Skeletal muscle satellite cell (primary cell): ENCODE results near the gene TGFBR2.

Source experiments
- H3K27me3 ChIP-seq: 2 replicates; pipeline ENCODE4 v1.7.0; 2013; ENCODE audit warnings: low read length; ENCODE audit not compliant: control insufficient read depth, insufficient read depth
- H3K36me3 ChIP-seq: 2 replicates; pipeline ENCODE4 v1.7.0; 2013; ENCODE audit warnings: mild to moderate bottlenecking, control low read depth, low read length; ENCODE audit not compliant: insufficient read depth
- H3K4me1 ChIP-seq: 2 replicates; pipeline ENCODE4 v1.7.0; 2013; ENCODE audit warnings: low read length; ENCODE audit not compliant: control insufficient read depth, insufficient read depth
- H3K4me2 ChIP-seq: 2 replicates; pipeline ENCODE4 v1.7.0; 2013; ENCODE audit warnings: mild to moderate bottlenecking, low read length
- H3K4me3 ChIP-seq: 2 replicates; pipeline ENCODE4 v1.7.0; 2013; ENCODE audit warnings: low read length
- H3K9ac ChIP-seq: 2 replicates; pipeline ENCODE4 v1.7.0; 2013; ENCODE audit warnings: mild to moderate bottlenecking, low read depth, low read length, moderate library complexity
- H3K9me3 ChIP-seq: replicated peaks from 2 replicates; pipeline ENCODE4 v1.7.0; 2013; ENCODE audit warnings: mild to moderate bottlenecking, control low read depth, low read length

TGFBR2 gene

DNA sequence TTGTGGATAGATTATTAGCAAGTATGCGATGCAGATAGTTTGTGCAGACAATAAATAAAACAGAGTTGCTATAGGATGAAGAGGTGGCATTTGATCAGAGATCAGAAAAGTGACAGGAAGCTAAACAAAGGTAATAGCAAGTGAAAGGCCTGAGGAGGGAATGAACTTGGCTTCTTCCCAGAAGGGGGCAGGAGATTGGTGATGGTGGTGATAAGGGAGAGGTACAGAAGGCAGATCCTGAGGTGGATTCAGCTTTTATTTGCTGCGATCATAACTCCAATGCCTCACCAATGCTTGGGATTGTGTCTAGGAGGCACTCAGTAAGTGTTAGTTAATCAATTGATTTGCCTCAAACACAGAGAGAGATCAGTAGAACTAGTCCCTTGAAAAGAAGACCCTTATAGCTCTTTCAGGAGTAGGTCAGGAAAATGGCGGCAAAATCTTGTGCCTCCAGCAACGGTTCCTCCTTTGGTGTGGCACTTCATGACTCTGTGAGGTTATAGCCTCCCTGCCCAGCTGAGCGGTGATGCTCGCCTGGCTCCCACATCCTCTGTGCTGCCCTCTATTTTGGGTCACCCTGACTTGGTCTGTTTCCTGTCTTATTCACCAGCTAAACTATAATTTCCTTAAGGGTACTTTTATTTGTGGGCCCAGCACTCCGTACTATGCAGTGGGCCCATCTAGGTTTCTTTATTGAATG is 37.5 kb downstream of the TGFBR2 start:
- peaks cover 18% of the 10 kb centered on the region for H3K4me1 ChIP-seq
- H3K4me3 ChIP-seq, result no peak overlapping the region
- peaks cover 61% of the 10 kb centered on the region for H3K36me3 ChIP-seq

GRCh38 chr3:30644615-30645014 is 38.2 kb downstream of the TGFBR2 start:
- Histone ChIP-seq H3K4me1 (peaks cover 25% of the 10 kb centered on the region), H3K4me3 (no peak overlapping the region), H3K27me3 (no peaks in the 10 kb centered on the region), H3K36me3 (peaks cover 62% of the 10 kb centered on the region), H3K9ac (no peak overlapping the region), H3K4me2 (no peak overlapping the region), H3K9me3 (no peaks in the 10 kb centered on the region)

More for the DNA sequence above, 37.5 kb downstream of the TGFBR2 start:
- H3K9me3 ChIP-seq, result no peaks in the 10 kb centered on the region
- H3K9ac ChIP-seq, result no peak overlapping the region
- H3K27me3 ChIP-seq, result no peaks in the 10 kb centered on the region
- H3K4me2 ChIP-seq, result no peak overlapping the region

DNA sequence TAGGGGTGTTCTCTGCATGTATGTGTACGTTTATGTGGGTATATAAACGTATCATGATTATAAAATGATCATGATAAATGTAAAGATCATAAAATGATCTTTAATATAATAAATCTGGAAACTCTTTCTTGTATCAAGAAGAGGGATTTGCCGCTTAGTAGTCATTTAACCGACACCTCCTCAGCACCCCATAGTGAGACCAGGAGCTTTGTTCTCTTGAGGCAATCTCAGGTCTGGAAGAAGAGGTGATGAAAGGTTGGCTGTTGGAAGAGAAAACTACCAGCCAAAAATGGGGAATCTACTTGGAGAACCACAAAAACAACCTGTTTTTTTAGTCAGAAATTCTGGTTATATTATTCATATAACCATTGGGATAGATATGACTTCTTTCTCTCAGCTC is 38.7 kb downstream of the TGFBR2 start:
- no peak overlapping the region for H3K9ac ChIP-seq
- H3K9me3 ChIP-seq, result no peaks in the 10 kb centered on the region
- H3K4me1 ChIP-seq, result peaks cover 30% of the 10 kb centered on the region
- peaks cover 62% of the 10 kb centered on the region for H3K36me3 ChIP-seq
- H3K4me2 ChIP-seq, result no peak overlapping the region
- H3K27me3 ChIP-seq, result no peaks in the 10 kb centered on the region
- H3K4me3 ChIP-seq, result no peak overlapping the region

DNA sequence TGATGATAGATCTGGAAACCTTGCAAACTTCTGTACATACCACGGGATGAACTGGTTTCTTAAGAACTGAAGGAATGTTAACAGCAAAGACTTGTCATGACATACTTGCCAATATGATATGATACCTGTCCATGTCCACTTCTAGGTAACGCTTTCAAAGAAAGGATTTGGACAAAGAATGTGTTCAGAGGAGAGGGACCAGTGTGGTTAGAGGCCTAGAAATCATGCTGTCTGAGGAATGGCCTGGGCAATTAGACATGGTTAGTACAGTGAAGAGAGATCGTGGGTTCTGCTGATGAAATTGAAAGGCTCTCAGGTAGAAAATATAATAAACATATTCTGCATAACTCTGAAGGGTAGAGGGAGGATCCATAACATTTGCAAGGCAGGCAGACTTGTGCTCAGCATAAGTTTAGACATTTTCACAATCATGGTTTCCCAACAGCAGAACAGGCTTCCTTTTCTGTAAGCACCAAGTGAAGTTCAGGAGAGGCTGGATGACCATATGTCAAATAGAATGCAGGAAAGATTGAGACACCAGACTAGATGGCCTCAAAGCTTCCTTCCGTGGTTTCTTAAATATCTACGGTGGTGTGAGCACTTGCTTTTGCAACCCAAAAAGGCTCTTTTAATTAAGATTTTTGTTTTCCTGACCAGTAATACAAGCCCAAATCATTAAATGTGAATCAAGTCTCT is 39.9 kb downstream of the TGFBR2 start:
- Histone ChIP-seq H3K4me3 (no peak overlapping the region), H3K9me3 (no peaks in the 10 kb centered on the region), H3K4me1 (peaks cover 30% of the 10 kb centered on the region), H3K36me3 (peaks cover 73% of the 10 kb centered on the region), H3K4me2 (no peak overlapping the region), H3K27me3 (no peaks in the 10 kb centered on the region), H3K9ac (no peak overlapping the region)

DNA sequence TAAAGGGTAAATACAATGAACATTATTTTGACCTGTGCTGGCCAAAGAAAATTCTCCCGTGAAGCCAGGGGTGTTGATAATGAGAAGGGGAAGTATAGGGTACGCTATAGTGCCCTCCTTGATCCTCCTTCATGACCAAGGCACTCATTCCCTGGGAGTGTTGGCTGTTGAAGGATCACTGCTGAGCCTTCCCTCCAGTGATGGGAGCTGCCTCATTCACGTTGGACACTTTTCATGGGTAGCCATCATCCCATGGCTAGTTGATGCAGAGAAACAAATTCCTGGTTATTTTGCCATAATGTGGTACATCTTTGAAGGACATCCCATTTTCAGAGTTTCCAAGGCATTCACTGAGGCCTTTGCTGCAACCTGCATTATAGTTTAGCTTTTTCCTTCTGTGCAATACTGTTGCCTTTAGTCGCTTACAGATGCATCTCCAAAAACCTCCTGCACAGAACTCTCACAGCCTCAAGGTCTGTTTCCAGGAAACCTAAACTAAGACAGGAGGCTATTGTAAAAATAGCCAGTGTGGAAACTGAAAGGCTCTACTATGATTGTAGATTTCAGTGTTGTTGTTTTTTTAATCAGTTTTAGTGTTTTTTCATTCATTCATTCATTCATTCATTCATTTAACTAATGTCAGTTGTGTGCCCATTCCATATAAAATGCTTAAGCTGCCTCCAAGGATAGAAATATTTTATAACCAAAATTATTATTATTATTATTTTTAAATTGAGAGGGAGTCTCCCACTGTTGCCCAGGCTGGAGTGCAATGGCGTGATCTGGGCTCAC is 40.8 kb downstream of the TGFBR2 start:
- H3K4me2 ChIP-seq, result no peak overlapping the region
- H3K4me3 ChIP-seq, result no peak overlapping the region
- H3K27me3 ChIP-seq, result no peaks in the 10 kb centered on the region
- peaks cover 80% of the 10 kb centered on the region for H3K36me3 ChIP-seq
- no peaks in the 10 kb centered on the region for H3K9me3 ChIP-seq
- peaks cover 30% of the 10 kb centered on the region for H3K4me1 ChIP-seq
- no peak overlapping the region for H3K9ac ChIP-seq

- H3K36me3 ChIP-seq, result peaks cover 88% of the 10 kb centered on the region
- no peak overlapping the region for H3K4me2 ChIP-seq
- H3K27me3 ChIP-seq, result no peaks in the 10 kb centered on the region
- no peaks in the 10 kb centered on the region for H3K9me3 ChIP-seq
- H3K4me3 ChIP-seq, result no peak overlapping the region
- peaks cover 29% of the 10 kb centered on the region for H3K4me1 ChIP-seq
- no peak overlapping the region for H3K9ac ChIP-seq
Measured at GRCh38 chr3:30648670-30649357, 42.4 kb downstream of the TGFBR2 start.

- H3K36me3 ChIP-seq, result peaks cover 91% of the 10 kb centered on the region
- H3K9ac ChIP-seq, result no peak overlapping the region
- no peaks in the 10 kb centered on the region for H3K9me3 ChIP-seq
- H3K4me1 ChIP-seq, result peaks cover 22% of the 10 kb centered on the region
- H3K4me2 ChIP-seq, result no peak overlapping the region
- no peaks in the 10 kb centered on the region for H3K27me3 ChIP-seq
- H3K4me3 ChIP-seq, result no peak overlapping the region
Measured at GRCh38 chr3:30649572-30650318, 43.3 kb downstream of the TGFBR2 start.

- H3K9me3 ChIP-seq, result no peaks in the 10 kb centered on the region
- no peak overlapping the region for H3K4me2 ChIP-seq
Measured at GRCh38 chr3:30650348-30650995, 44.1 kb downstream of the TGFBR2 start.

DNA sequence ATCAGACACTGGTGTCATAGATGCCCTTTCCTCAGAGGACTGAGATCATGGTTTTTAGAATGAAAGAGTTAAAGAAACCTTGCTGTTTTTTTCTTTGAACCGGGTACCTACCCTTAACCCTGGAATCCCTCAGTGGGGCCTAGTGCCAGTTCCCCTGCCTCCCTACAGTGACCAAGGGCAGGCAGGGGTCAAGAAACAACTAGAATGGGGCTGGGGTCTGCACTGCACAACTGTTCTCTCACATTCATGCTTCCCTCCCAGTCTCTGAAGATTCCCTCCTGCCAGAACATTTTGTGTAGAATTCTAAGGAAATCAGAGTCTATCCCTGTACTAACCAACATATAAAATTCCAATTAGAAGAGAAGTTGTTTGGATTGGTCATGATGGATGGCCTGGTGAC is 47.9 kb downstream of the TGFBR2 start:
- Histone ChIP-seq H3K27me3 (no peaks in the 10 kb centered on the region), H3K4me1 (peaks cover 50% of the 10 kb centered on the region), H3K4me2 (no peak overlapping the region), H3K36me3 (peaks cover 77% of the 10 kb centered on the region), H3K9me3 (no peaks in the 10 kb centered on the region), H3K4me3 (no peak overlapping the region), H3K9ac (no peak overlapping the region)

More at GRCh38 chr3:30650348-30650995, 44.1 kb downstream of the TGFBR2 start:
- no peak overlapping the region for H3K9ac ChIP-seq
- no peaks in the 10 kb centered on the region for H3K27me3 ChIP-seq
- H3K4me3 ChIP-seq, result no peak overlapping the region
- H3K4me1 ChIP-seq, result peaks cover 25% of the 10 kb centered on the region
- peaks cover 92% of the 10 kb centered on the region for H3K36me3 ChIP-seq

DNA sequence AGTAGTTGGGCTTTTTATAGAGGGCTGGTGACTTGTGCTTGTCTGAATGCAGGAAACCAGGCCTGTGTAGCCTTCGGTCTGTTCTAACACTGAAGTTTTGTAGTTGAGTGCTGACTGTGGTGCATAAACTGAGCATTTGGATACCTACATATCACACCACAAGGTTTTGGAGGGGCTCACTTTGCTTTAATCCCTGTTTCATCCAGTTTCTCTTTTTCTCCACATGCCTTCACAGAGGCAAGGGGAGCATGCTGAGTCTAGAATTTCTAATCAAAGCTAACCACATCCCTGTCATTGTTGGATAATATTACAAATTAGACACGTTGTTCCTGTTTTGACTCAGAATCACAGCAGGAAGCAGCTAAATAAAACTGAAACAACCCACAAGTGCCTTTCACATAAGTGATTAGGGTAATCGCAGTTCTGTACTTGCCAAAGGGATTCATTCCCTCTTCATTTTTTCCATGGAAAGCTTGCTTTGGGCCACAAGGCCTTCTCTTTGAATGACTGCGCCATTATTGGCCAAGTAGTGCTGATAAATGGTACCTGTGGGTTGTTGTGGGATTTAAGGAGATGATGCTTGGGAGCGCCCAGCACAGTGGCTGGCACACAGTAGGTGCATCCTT is 48.9 kb downstream of the TGFBR2 start:
- H3K4me1 ChIP-seq, result peaks cover 52% of the 10 kb centered on the region
- H3K4me3 ChIP-seq, result no peak overlapping the region

More for the DNA sequence above, 48.9 kb downstream of the TGFBR2 start:
- no peak overlapping the region for H3K9ac ChIP-seq
- peaks cover 72% of the 10 kb centered on the region for H3K36me3 ChIP-seq
- H3K4me2 ChIP-seq, result no peak overlapping the region
- H3K27me3 ChIP-seq, result no peaks in the 10 kb centered on the region
- H3K9me3 ChIP-seq, result no peaks in the 10 kb centered on the region
